MM.1S (cell line): ENCODE results near the gene BPI.
"Not testable (repeated sequence)": the region's sequence is repeated elsewhere in the genome, so short reads cannot be mapped to it uniquely, and the experiment has no call there.

Source experiments
- DNase-seq: peaks from one replicate; pipeline ENCODE4 v3.0.0-alpha.2; 2015
- H2AFZ ChIP-seq: fragments of 300-600 bp; sonication (generic); 2 replicates; pipeline ENCODE4 v1.6.0; 2016; ENCODE audit warnings: antibody characterized with exemption, low read length
- H3F3A ChIP-seq: fragments of 300-600 bp; sonication (generic); 2 replicates; pipeline ENCODE4 v1.6.1; 2016; ENCODE audit warnings: mild to moderate bottlenecking, antibody characterized with exemption, low read length, moderate library complexity, mixed read lengths; ENCODE audit not compliant: insufficient read depth
- H3K27ac ChIP-seq: fragments of 300-600 bp; sonication (generic); 2 replicates; pipeline ENCODE4 v1.5.1; 2016; ENCODE audit warnings: mild to moderate bottlenecking, low read length
- H3K27me3 ChIP-seq: fragments of 300-600 bp; sonication (generic); replicated peaks from 2 replicates; pipeline ENCODE4 v1.6.0; 2016; ENCODE audit warnings: low read length; ENCODE audit not compliant: insufficient read depth
- H3K36me3 ChIP-seq: fragments of 300-600 bp; sonication (generic); replicated peaks from 2 replicates; pipeline ENCODE4 v1.6.1; 2016; ENCODE audit warnings: mild to moderate bottlenecking, low read length, mixed read lengths; ENCODE audit not compliant: insufficient read depth
- H3K4me1 ChIP-seq: fragments of 300-600 bp; sonication (generic); 2 replicates; pipeline ENCODE4 v1.6.1; 2016; ENCODE audit warnings: low read length, mixed read lengths
- H3K4me2 ChIP-seq: fragments of 300-600 bp; sonication (generic); 2 replicates; pipeline ENCODE4 v1.6.0; 2016; ENCODE audit warnings: low read depth, low read length
- H3K4me3 ChIP-seq: fragments of 300-600 bp; sonication (generic); 2 replicates; pipeline ENCODE4 v1.5.1; 2016; ENCODE audit warnings: low read length, mixed read lengths
- H3K79me2 ChIP-seq: fragments of 300-600 bp; sonication (generic); 2 replicates; pipeline ENCODE4 v1.6.1; 2016; ENCODE audit warnings: mixed run types, low read length, mixed read lengths
- H3K9ac ChIP-seq: fragments of 300-600 bp; sonication (generic); 2 replicates; pipeline ENCODE4 v1.6.1; 2016; ENCODE audit warnings: low read length, mixed read lengths
- H3K9me2 ChIP-seq: fragments of 300-600 bp; sonication (generic); replicated peaks from 2 replicates; pipeline ENCODE4 v1.6.1; 2016; ENCODE audit warnings: mild to moderate bottlenecking, low read length, mixed read lengths; ENCODE audit not compliant: insufficient read depth
- H3K9me3 ChIP-seq: fragments of 300-600 bp; sonication (generic); replicated peaks from 2 replicates; pipeline ENCODE4 v1.6.1; 2016; ENCODE audit warnings: mild to moderate bottlenecking, low read length, mixed read lengths; ENCODE audit not compliant: insufficient read depth
- H4K20me1 ChIP-seq: fragments of 300-600 bp; sonication (generic); 2 replicates; pipeline ENCODE4 v1.6.1; 2016; ENCODE audit warnings: mild to moderate bottlenecking, low read length, moderate library complexity, mixed read lengths; ENCODE audit not compliant: insufficient read depth
- CTCF ChIP-seq: fragments of 300-600 bp; sonication (generic); IDR thresholded peaks from 2 replicates; pipeline ENCODE4 v1.5.1; 2016; ENCODE audit warnings: antibody characterized with exemption, low read length, mixed read lengths
- EZH2phosphoT487 ChIP-seq: fragments of 300-600 bp; sonication (generic); IDR thresholded peaks from 2 replicates; pipeline ENCODE4 v1.6.1; 2018; ENCODE audit warnings: antibody characterized with exemption, low read length

BPI gene

GRCh38 chr20:38278763-38279162 lies 25.2 kb upstream of the BPI start:
- Histone ChIP-seq H3K79me2 (no peaks in the 10 kb centered on the region), H3K27ac (no peak overlapping the region), H3K4me2 (no peak overlapping the region), H3K36me3 (no peaks in the 10 kb centered on the region), H3K27me3 (no peaks in the 10 kb centered on the region), H2AFZ (no peak overlapping the region), H3K9me2 (no peaks in the 10 kb centered on the region), H3K9me3 (no peaks in the 10 kb centered on the region), H3K4me1 (peaks cover 13% of the 10 kb centered on the region; the same call in 1 of the 2 replicates), H4K20me1 (no peaks in the 10 kb centered on the region), H3K4me3 (no peak overlapping the region), H3F3A (no peaks in the 10 kb centered on the region), H3K9ac (no peak overlapping the region)
- TF ChIP-seq EZH2phosphoT487 (no peak), CTCF (no peak)
- no peak for DNase-seq

GRCh38 chr20:38281176-38281915 lies 22.6 kb upstream of the BPI start:
- H3K4me1 ChIP-seq = peaks cover 13% of the 10 kb centered on the region; the same call in 1 of the 2 replicates
- not testable (repeated sequence) for H4K20me1 ChIP-seq, H3K9me2 ChIP-seq, H3K4me3 ChIP-seq, H3K9me3 ChIP-seq, DNase-seq, H2AFZ ChIP-seq, H3K27me3 ChIP-seq, H3K36me3 ChIP-seq, H3F3A ChIP-seq, H3K4me2 ChIP-seq, H3K27ac ChIP-seq, H3K9ac ChIP-seq, H3K79me2 ChIP-seq

GRCh38 chr20:38283236-38283635 lies 20.7 kb upstream of the BPI start:
- H3K27ac ChIP-seq = no peak overlapping the region
- no peaks in the 10 kb centered on the region for H3K79me2 ChIP-seq
- H2AFZ ChIP-seq = no peak overlapping the region
- no peak overlapping the region for H3K4me3 ChIP-seq
- H3K36me3 ChIP-seq = no peaks in the 10 kb centered on the region
- peaks cover 21% of the 10 kb centered on the region; the same call in 1 of the 2 replicates for H3K27me3 ChIP-seq
- no peak overlapping the region for H3K4me2 ChIP-seq
- H3K9me2 ChIP-seq = no peaks in the 10 kb centered on the region
- no peak for TF ChIP-seq EZH2phosphoT487
- H3K9ac ChIP-seq = no peak overlapping the region
- H3F3A ChIP-seq = no peaks in the 10 kb centered on the region
- no peaks in the 10 kb centered on the region for H3K9me3 ChIP-seq
- no peaks in the 10 kb centered on the region for H4K20me1 ChIP-seq
- peaks cover 21% of the 10 kb centered on the region for H3K4me1 ChIP-seq
- DNase-seq = no peak

GRCh38 chr20:38284066-38284650 lies 19.8 kb upstream of the BPI start:
- H3K27ac ChIP-seq, H3F3A ChIP-seq, H3K79me2 ChIP-seq, H3K9me2 ChIP-seq, DNase-seq, H3K4me3 ChIP-seq, H2AFZ ChIP-seq, H3K9ac ChIP-seq, H3K36me3 ChIP-seq, H4K20me1 ChIP-seq, H3K4me2 ChIP-seq, H3K9me3 ChIP-seq: not testable (repeated sequence)
- Histone ChIP-seq H3K4me1 (peaks cover 25% of the 10 kb centered on the region), H3K27me3 (peaks cover 27% of the 10 kb centered on the region; the same call in 1 of the 2 replicates)
